K562 treated with DMSO at 1 percent for 12 hours (cell line): ENCODE results near the gene EXOC1L. TPM values are rescaled to one million over a fixed set of nuclear protein-coding genes. Genes with fewer than 3 reads are reported as not detected.

Experiments used
- total RNA-seq: library from RNA; unstranded; fragments of 300-600 nt; gene quantifications from 2 replicates; pipeline ENCODE4 v1.2.3, GENCODE V29; 2022; ENCODE audit not compliant: insufficient read depth

Gene EXOC1L
- 1.5 and 3.2 TPM in 2 replicates for total RNA-seq

GRCh38 chr4:55819634-55820033 lies at the start of gene EXOC1L:
EXOC1L (plus strand) TSS chr4:55819790; CDS start chr4:55820027, 237 bp downstream.

GRCh38 chr4:55853484-55854046 lies 34.0 kb downstream of the EXOC1L start, which contains the start of gene EXOC1:
EXOC1 (plus strand) TSS chr4:55853648; CDS start chr4:55858324, 4,676 bp downstream.

Other genes with a start within 250 kb of the EXOC1L start
- gene PDCL2, start 227.5 kb upstream of the EXOC1L start, total RNA-seq: not detected in 2 replicates
- gene NMU, start 183.5 kb upstream of the EXOC1L start, total RNA-seq: 387 and 412 TPM in 2 replicates
- 9.7 and 34.4 TPM in 2 replicates for gene EXOC1, start 33.9 kb downstream of the EXOC1L start, total RNA-seq
- gene CEP135, start 129.2 kb downstream of the EXOC1L start, total RNA-seq: 2.7 and 11.0 TPM in 2 replicates